Neural progenitor cell (in vitro differentiated cells): ENCODE measurements around the gene RAB3IL1. TPM values are rescaled to one million over a fixed set of nuclear protein-coding genes. Genes with fewer than 3 reads are reported as not detected.
"Not testable (repeated sequence)": the region's sequence is repeated elsewhere in the genome, so short reads cannot be mapped to it uniquely, and the experiment has no call there.

Source experiments
- DNase-seq: peaks from one replicate; pipeline ENCODE4 v3.0.0-alpha.2; 2016; ENCODE audit warnings: low spot score
- H2AFZ ChIP-seq: fragments of 200-600 bp; sonication (generic); replicated peaks from 2 replicates; pipeline ENCODE4 v1.6.1; 2016; ENCODE audit warnings: antibody characterized with exemption
- H3F3A ChIP-seq: fragments of 200-600 bp; sonication (generic); 2 replicates; pipeline ENCODE4 v1.6.1; 2016; ENCODE audit warnings: antibody characterized with exemption, low read depth
- H3K27ac ChIP-seq: fragments of 200-600 bp; sonication (generic); 2 replicates; pipeline ENCODE4 v1.5.1; 2016; ENCODE audit warnings: mild to moderate bottlenecking
- H3K27me3 ChIP-seq: fragments of 200-600 bp; sonication (generic); 2 replicates; pipeline ENCODE4 v1.6.1; 2016; ENCODE audit warnings: mild to moderate bottlenecking, moderate library complexity
- H3K36me3 ChIP-seq: fragments of 200-600 bp; sonication (generic); 2 replicates; pipeline ENCODE4 v1.5.1; 2016
- H3K4me1 ChIP-seq: fragments of 200-600 bp; sonication (generic); 2 replicates; pipeline ENCODE4 v1.6.1; 2016; ENCODE audit warnings: mixed run types
- H3K4me2 ChIP-seq: fragments of 200-600 bp; sonication (generic); 2 replicates; pipeline ENCODE4 v1.6.1; 2016
- H3K4me3 ChIP-seq: fragments of 200-600 bp; sonication (generic); 2 replicates; pipeline ENCODE4 v1.5.1; 2016
- H3K79me2 ChIP-seq: fragments of 200-600 bp; sonication (generic); 2 replicates; pipeline ENCODE4 v1.6.1; 2016; ENCODE audit warnings: low read depth
- H3K9ac ChIP-seq: fragments of 200-600 bp; sonication (generic); 2 replicates; pipeline ENCODE4 v1.6.1; 2016
- H3K9me3 ChIP-seq: fragments of 200-600 bp; sonication (generic); 2 replicates; pipeline ENCODE4 v1.5.1; 2016; ENCODE audit warnings: low read depth
- H4K20me1 ChIP-seq: fragments of 200-600 bp; sonication (generic); 2 replicates; pipeline ENCODE4 v1.6.1; 2016; ENCODE audit warnings: low read depth
- H3K27ac Mint-ChIP-seq: 3 replicates; pipeline ENCODE4 v1.8.0; 2021; ENCODE audit warnings: mixed read lengths
- H3K27me3 Mint-ChIP-seq: 2 replicates; pipeline ENCODE4 v1.8.0; 2022; ENCODE audit warnings: low read depth, mild to moderate bottlenecking, inconsistent platforms, moderate library complexity, mixed read lengths; ENCODE audit not compliant: insufficient read depth
- H3K36me3 Mint-ChIP-seq: 3 replicates; pipeline ENCODE4 v1.8.0; 2021; ENCODE audit warnings: mixed read lengths
- H3K4me1 Mint-ChIP-seq: 3 replicates; pipeline ENCODE4 v1.8.0; 2021; ENCODE audit warnings: mixed read lengths
- H3K4me3 Mint-ChIP-seq: 3 replicates; pipeline ENCODE4 v1.8.0; 2021; ENCODE audit warnings: mild to moderate bottlenecking, moderate library complexity, mixed read lengths
- H3K9me3 Mint-ChIP-seq: 3 replicates; pipeline ENCODE4 v1.8.0; 2020; ENCODE audit warnings: mixed read lengths
- CTCF ChIP-seq: fragments of 200-600 bp; sonication (generic); IDR thresholded peaks from 2 replicates; pipeline ENCODE4 v1.5.1; 2017; ENCODE audit warnings: antibody characterized with exemption, mild to moderate bottlenecking
- EZH2 ChIP-seq: fragments of 200-600 bp; sonication (generic); IDR thresholded peaks from 2 replicates; pipeline ENCODE4 v1.6.1; 2017; ENCODE audit warnings: antibody characterized with exemption, mild to moderate bottlenecking, moderate library complexity
- EZH2phosphoT487 ChIP-seq: fragments of 200-600 bp; sonication (generic); IDR thresholded peaks from 2 replicates; pipeline ENCODE4 v1.6.1; 2017; ENCODE audit warnings: antibody characterized with exemption
- total RNA-seq: library from RNA; depleted of rRNA; stranded (reverse); fragments of >200 nt; gene quantifications from 2 replicates; pipeline ENCODE4 v1.2.3, GENCODE V29; 2015; ENCODE audit warnings: low replicate concordance

RAB3IL1 gene
- total RNA-seq = 1.4 TPM in 2 replicates

- Histone ChIP-seq H3K27ac (no peak within 1 kb of the TSS), H3K9me3 (no peaks in the 10 kb centered on the region), H3K4me1 (peaks cover under 1% of the 10 kb centered on the region), H2AFZ (peak within 1 kb of the TSS; percentile 66), H3K4me3 (peak within 1 kb of the TSS; percentile 68), H4K20me1 (no peaks in the 10 kb centered on the region), H3K4me2 (peak within 1 kb of the TSS; percentile 96), H3K9ac (no peak within 1 kb of the TSS), H3K79me2 (no peaks in the 10 kb centered on the region), H3K36me3 (no peaks in the 10 kb centered on the region), H3F3A (no peaks in the 10 kb centered on the region), H3K27me3 (peaks cover 41% of the 10 kb centered on the region)
- Mint-ChIP-seq H3K27me3 (peaks cover 26% of the 10 kb centered on the region), H3K9me3 (no peaks in the 10 kb centered on the region), H3K36me3 (no peaks in the 10 kb centered on the region), H3K27ac (no peak within 1 kb of the TSS), H3K4me3 (peak within 1 kb of the TSS; percentile 85), H3K4me1 (peaks cover 16% of the 10 kb centered on the region)
- TF ChIP-seq EZH2phosphoT487 (peak; percentile 28), CTCF (no peak)
- DNase-seq = peak; percentile 90
These were observed at the start of gene RAB3IL1 for GRCh38 chr11:61917334-61918109. Gene RAB3IL1 (minus strand): TSS chr11:61917566. CDS start chr11:61917367, 199 bp downstream.

DNA sequence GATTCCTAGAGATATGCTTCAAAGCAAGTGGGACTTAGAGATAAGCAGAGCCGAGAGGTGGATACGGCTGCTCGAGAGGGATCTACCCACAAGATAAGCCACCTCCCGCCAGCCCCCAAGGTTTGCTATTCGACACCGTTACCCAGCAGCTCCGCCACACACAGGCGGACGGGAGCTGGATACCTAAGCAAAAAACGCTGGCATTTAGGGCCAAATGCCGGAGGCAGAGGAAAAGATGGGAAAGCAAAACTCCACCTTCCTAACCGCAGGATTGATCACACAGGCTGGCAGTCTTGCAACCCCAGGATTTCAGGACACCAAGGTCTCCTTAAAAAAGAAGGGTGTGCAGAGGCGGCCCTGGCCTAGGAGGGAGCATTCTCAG, 49.4 kb upstream of the RAB3IL1 start:
- DNase-seq = peak; percentile 72
- no peak overlapping the region for H3K27ac ChIP-seq
- peaks cover 25% of the 10 kb centered on the region for H3K4me1 ChIP-seq
- peaks cover 59% of the 10 kb centered on the region for H3F3A ChIP-seq
- Mint-ChIP-seq H3K4me3 (peak overlapping the region; percentile 98), H3K27me3 (peaks cover 14% of the 10 kb centered on the region), H3K9me3 (no peaks in the 10 kb centered on the region), H3K4me1 (peaks cover 39% of the 10 kb centered on the region), H3K27ac (no peak overlapping the region), H3K36me3 (peaks cover 28% of the 10 kb centered on the region)
- H3K4me3 ChIP-seq = peak overlapping the region; percentile 95
- H3K9me3 ChIP-seq = no peaks in the 10 kb centered on the region
- H3K79me2 ChIP-seq = peaks cover 50% of the 10 kb centered on the region
- H3K4me2 ChIP-seq = peak overlapping the region; percentile 89
- peaks cover 37% of the 10 kb centered on the region for H4K20me1 ChIP-seq
- H3K27me3 ChIP-seq = no peaks in the 10 kb centered on the region
- H3K9ac ChIP-seq = peak overlapping the region; percentile 76
- no peak for TF ChIP-seq EZH2phosphoT487
- no peak for TF ChIP-seq CTCF
- TF ChIP-seq EZH2 = no peak
- no peak overlapping the region for H2AFZ ChIP-seq
- H3K36me3 ChIP-seq = peaks cover 14% of the 10 kb centered on the region

GRCh38 chr11:61964666-61965271, 47.4 kb upstream of the RAB3IL1 start:
- Histone ChIP-seq H3K4me3 (peak overlapping the region; percentile 95), H3F3A (peaks cover 46% of the 10 kb centered on the region), H3K36me3 (peaks cover 14% of the 10 kb centered on the region), H3K4me2 (peak overlapping the region; percentile 89), H3K79me2 (peaks cover 48% of the 10 kb centered on the region), H3K4me1 (peaks cover 17% of the 10 kb centered on the region), H4K20me1 (peaks cover 37% of the 10 kb centered on the region)
- H3K27me3 ChIP-seq, H3K9me3 Mint-ChIP-seq, H3K9ac ChIP-seq, H2AFZ ChIP-seq, DNase-seq, H3K9me3 ChIP-seq, H3K27ac Mint-ChIP-seq, H3K27ac ChIP-seq: not testable (repeated sequence)
- H3K36me3 Mint-ChIP-seq = peaks cover 28% of the 10 kb centered on the region
- H3K27me3 Mint-ChIP-seq = peaks cover 15% of the 10 kb centered on the region
- peak overlapping the region; percentile 98 for H3K4me3 Mint-ChIP-seq
- H3K4me1 Mint-ChIP-seq = peaks cover 29% of the 10 kb centered on the region
